Smooth muscle cell (in vitro differentiated cells): ENCODE results near the gene SYNPO2. TPM values are rescaled to one million over a fixed set of nuclear protein-coding genes. Genes with fewer than 3 reads are reported as not detected.
A peak's percentile ranks its signal among the peaks of the same experiment; 100 is the strongest.

Experiments
- DNase-seq: peaks from one replicate; lab custom pipeline; 2025; ENCODE audit not compliant: unreplicated experiment; lab: John Stamatoyannopoulos, UW
- H2AFZ ChIP-seq: fragments of 200-600 bp; sonication (generic); 2 replicates; pipeline ENCODE4 v1.6.0; 2016; ENCODE audit warnings: antibody characterized with exemption, low read depth, mild to moderate bottlenecking
- H3F3A ChIP-seq: fragments of 200-600 bp; sonication (generic); 2 replicates; pipeline ENCODE4 v1.6.0; 2017; ENCODE audit warnings: antibody characterized with exemption, low read depth
- H3K27ac ChIP-seq: fragments of 200-600 bp; sonication (generic); 2 replicates; pipeline ENCODE4 v1.5.1; 2016; ENCODE audit warnings: low read depth, mild to moderate bottlenecking
- H3K27me3 ChIP-seq: fragments of 200-600 bp; sonication (generic); 2 replicates; pipeline ENCODE4 v1.6.1; 2016; ENCODE audit warnings: low read depth, mild to moderate bottlenecking
- H3K36me3 ChIP-seq: fragments of 200-600 bp; sonication (generic); 2 replicates; pipeline ENCODE4 v1.5.1; 2016; ENCODE audit warnings: low read depth
- H3K4me1 ChIP-seq: fragments of 200-600 bp; sonication (generic); 2 replicates; pipeline ENCODE4 v1.5.1; 2016; ENCODE audit warnings: low read depth
- H3K4me2 ChIP-seq: fragments of 200-600 bp; sonication (generic); 2 replicates; pipeline ENCODE4 v1.6.0; 2016; ENCODE audit warnings: mild to moderate bottlenecking
- H3K4me3 ChIP-seq: fragments of 200-600 bp; sonication (generic); 2 replicates; pipeline ENCODE4 v1.5.1; 2016; ENCODE audit warnings: mild to moderate bottlenecking
- H3K79me2 ChIP-seq: fragments of 200-600 bp; sonication (generic); 2 replicates; pipeline ENCODE4 v1.6.0; 2016; ENCODE audit warnings: low read depth, mild to moderate bottlenecking
- H3K9ac ChIP-seq: fragments of 200-600 bp; sonication (generic); 2 replicates; pipeline ENCODE4 v1.6.0; 2016; ENCODE audit warnings: low read depth
- H3K9me3 ChIP-seq: fragments of 200-600 bp; sonication (generic); replicated peaks from 2 replicates; pipeline ENCODE4 v1.5.1; 2016; ENCODE audit warnings: low read depth
- H4K20me1 ChIP-seq: fragments of 200-600 bp; sonication (generic); 2 replicates; pipeline ENCODE4 v1.6.0; 2016; ENCODE audit warnings: low read depth
- WGBS: methylation state at CpG from one replicate; pipeline ENCODE4 v1.1.7; 2016; ENCODE audit warnings: low lambda C conversion rate; 5-methylcytosine and 5-hydroxymethylcytosine counted together
- polyA plus RNA-seq: library from polyadenylated mRNA; unstranded; fragments of >200 nt; fragmentation: Nextera tagmentation; extraction: Ambion mirVana; gene quantifications from 2 replicates; pipeline ENCODE4 v1.2.1, GENCODE V29; 2016
- total RNA-seq: library from RNA; depleted of rRNA; stranded (reverse); fragments of >200 nt; gene quantifications from 2 replicates; pipeline ENCODE4 v1.2.3, GENCODE V29; 2014
- TF ChIP-seq, protein P1 (sequence below): fragments of 200-600 bp; sonication (generic); IDR thresholded peaks from 2 replicates; pipeline ENCODE4 v1.5.1; 2017; ENCODE audit warnings: borderline replicate concordance, mild to moderate bottlenecking, antibody characterized with exemption; ENCODE audit not compliant: insufficient read depth, poor library complexity, severe bottlenecking

Gene SYNPO2
- total and polyA plus RNA-seq, 2 experiments from 2014 or later, result 0.08 to 4.5 TPM

DNA sequence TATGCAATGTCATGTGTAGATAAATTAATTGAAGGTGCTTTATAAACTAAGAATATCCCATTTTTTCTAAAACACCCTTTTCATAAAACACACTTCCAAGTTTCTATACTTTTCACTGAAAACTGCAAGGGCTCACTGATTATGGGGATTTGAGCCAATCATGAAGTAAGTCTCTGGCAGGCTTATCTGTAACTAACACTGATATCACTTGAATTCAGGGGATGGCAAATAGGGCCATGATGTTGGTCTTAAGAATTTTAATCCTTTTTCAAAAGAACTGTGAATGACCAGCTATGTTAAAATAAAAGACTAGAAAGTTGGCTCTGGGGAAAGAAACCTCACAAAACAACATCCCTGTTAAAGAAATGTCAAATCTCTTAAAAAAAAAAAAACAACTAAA lies 39.8 kb upstream of the SYNPO2 start:
- Histone ChIP-seq H3K4me2 (no peak overlapping the region), H3K4me1 (peaks cover 17% of the 10 kb centered on the region)
- TF ChIP-seq, protein P1, sequence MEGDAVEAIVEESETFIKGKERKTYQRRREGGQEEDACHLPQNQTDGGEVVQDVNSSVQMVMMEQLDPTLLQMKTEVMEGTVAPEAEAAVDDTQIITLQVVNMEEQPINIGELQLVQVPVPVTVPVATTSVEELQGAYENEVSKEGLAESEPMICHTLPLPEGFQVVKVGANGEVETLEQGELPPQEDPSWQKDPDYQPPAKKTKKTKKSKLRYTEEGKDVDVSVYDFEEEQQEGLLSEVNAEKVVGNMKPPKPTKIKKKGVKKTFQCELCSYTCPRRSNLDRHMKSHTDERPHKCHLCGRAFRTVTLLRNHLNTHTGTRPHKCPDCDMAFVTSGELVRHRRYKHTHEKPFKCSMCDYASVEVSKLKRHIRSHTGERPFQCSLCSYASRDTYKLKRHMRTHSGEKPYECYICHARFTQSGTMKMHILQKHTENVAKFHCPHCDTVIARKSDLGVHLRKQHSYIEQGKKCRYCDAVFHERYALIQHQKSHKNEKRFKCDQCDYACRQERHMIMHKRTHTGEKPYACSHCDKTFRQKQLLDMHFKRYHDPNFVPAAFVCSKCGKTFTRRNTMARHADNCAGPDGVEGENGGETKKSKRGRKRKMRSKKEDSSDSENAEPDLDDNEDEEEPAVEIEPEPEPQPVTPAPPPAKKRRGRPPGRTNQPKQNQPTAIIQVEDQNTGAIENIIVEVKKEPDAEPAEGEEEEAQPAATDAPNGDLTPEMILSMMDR, result no peak

DNA sequence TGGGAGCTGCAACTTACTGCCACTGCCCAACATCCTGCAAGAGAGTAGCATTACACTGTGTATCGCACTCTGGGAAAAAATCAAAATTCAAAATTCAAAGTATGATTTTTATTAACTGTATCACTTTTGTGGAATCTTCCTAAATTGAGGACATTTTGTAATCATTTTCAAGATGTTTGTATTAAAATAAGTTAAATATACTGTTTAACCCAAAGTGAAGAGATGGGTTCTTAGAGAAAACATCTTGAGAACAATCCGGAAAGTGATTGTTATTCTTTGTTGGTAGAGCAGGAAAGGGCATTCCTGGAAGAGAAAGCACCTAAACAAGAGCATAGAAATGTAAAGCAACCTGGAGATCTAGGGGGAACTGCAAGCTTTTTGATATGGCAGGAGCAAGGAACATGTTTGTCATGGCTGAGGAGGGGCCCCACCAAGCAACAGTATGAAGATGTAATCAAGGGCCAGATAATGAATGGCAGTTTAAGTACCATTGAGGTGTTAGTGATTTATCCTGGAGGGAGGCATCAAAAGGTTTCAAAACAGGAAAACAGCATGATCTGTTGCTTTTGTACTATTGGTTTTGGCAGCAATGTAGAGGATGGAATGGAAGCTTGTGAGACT lies 38.7 kb upstream of the SYNPO2 start:
- Histone ChIP-seq H3K79me2 (no peaks in the 10 kb centered on the region), H3K4me1 (peaks cover 17% of the 10 kb centered on the region), H3K4me3 (peak overlapping the region; percentile 54), H3F3A (no peaks in the 10 kb centered on the region), H3K9ac (no peak overlapping the region), H3K27me3 (no peaks in the 10 kb centered on the region), H3K4me2 (peak overlapping the region; percentile 85), H3K36me3 (no peaks in the 10 kb centered on the region), H3K9me3 (no peaks in the 10 kb centered on the region), H2AFZ (peak overlapping the region; percentile 79), H3K27ac (no peak overlapping the region), H4K20me1 (no peaks in the 10 kb centered on the region)
- WGBS, result 64% methylated on average over 2 of the region's 2 CpGs
- TF ChIP-seq, protein P1, result no peak
- DNase-seq, result no peak

More for the DNA sequence above, 39.8 kb upstream of the SYNPO2 start:
- H3F3A ChIP-seq, result no peaks in the 10 kb centered on the region
- H3K4me3 ChIP-seq, result no peak overlapping the region
- H3K79me2 ChIP-seq, result no peaks in the 10 kb centered on the region
- no peak overlapping the region for H2AFZ ChIP-seq
- DNase-seq, result no peak
- H3K9ac ChIP-seq, result no peak overlapping the region
- no peaks in the 10 kb centered on the region for H3K9me3 ChIP-seq
- no peaks in the 10 kb centered on the region for H3K36me3 ChIP-seq
- no peaks in the 10 kb centered on the region for H3K27me3 ChIP-seq
- no peaks in the 10 kb centered on the region for H4K20me1 ChIP-seq
- H3K27ac ChIP-seq, result no peak overlapping the region

DNA sequence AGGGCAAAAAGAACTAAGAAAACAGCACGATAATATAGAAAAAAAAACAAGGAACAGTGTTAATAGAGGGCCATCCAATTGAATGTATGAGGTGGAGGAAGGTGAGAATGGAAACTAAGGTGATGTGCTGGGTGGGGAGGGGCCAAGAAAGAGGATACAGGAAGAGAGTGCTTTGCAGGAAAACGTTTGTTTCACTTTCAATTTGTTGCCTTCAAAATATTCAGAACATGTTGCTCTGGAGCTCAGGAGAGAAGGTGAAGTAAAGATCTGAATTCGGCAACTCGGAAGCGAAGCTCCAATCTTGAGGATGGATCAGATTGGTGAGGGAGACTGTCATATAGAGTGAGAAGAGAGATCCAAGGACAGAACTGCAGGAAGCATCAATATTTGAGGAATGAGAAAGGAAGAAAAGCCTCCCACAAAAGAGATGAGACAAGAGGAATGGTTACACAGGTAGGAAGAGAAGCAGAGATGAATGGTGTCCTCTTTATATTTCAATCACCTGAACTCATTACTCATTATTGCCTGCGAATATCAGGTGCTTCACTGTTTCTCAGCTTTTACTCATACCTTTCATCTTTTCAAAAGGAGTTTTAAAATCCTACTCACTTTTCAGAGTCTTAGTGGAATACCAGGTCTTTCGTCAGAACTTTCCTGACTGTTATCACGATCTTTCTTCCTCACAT lies 38.0 kb upstream of the SYNPO2 start:
- WGBS, result 16% methylated on average over 8 of the region's 8 CpGs
- Histone ChIP-seq H3K27me3 (no peaks in the 10 kb centered on the region), H3K4me1 (peaks cover 17% of the 10 kb centered on the region), H3K9me3 (no peaks in the 10 kb centered on the region), H2AFZ (peak overlapping the region; percentile 79), H3K27ac (no peak overlapping the region), H4K20me1 (no peaks in the 10 kb centered on the region), H3K36me3 (no peaks in the 10 kb centered on the region), H3K4me3 (peak overlapping the region; percentile 54), H3K4me2 (peak overlapping the region; percentile 85), H3K9ac (peak overlapping the region; percentile 29), H3F3A (no peaks in the 10 kb centered on the region), H3K79me2 (no peaks in the 10 kb centered on the region)
- TF ChIP-seq, protein P1, result no peak
- no peak for DNase-seq
